ENCODE results near the gene HELZ2. TPM values are rescaled to one million over a fixed set of nuclear protein-coding genes. Genes with fewer than 3 reads are reported as not detected.
"Not testable (repeated sequence)": the region's sequence is repeated elsewhere in the genome, so short reads cannot be mapped to it uniquely, and the experiment has no call there.

Gene HELZ2
- total and polyA plus RNA-seq, 2 donors (not counting 1 experiment from before 2014, with no cell fraction given): 3.3 to 47.6 TPM

- Histone ChIP-seq H3K9me3 (ENCODE audit: control insufficient read depth, insufficient read depth, low read depth, low read length) (no peaks in the 10 kb centered on the region), H3K4me1 (ENCODE audit: control insufficient read depth, extremely low read depth, insufficient read depth, low read length) (no peaks in the 10 kb centered on the region), H3K4me2 (ENCODE audit: extremely low read depth, insufficient read depth, low read length) (no peak overlapping the region), H3K4me3 (replicated peaks in 1 of 4; ENCODE audit: control extremely low read depth in 1 of 4, insufficient read depth in 1 of 4, low read depth in 3 of 4, low read length in 4 of 4) (no peak overlapping the region), H3K27ac (ENCODE audit: insufficient read depth, low read length) (no peak overlapping the region), H3K36me3 (ENCODE audit: control insufficient read depth, insufficient read depth, low read length) (peaks cover 25% of the 10 kb centered on the region), H3K27me3 (ENCODE audit: control insufficient read depth, insufficient read depth, low read length) (no peaks in the 10 kb centered on the region), H3K9ac (ENCODE audit: insufficient read depth, low read length) (no peak overlapping the region), H3K79me2 (ENCODE audit: control insufficient read depth, insufficient read depth, low read length) (no peaks in the 10 kb centered on the region), H2AFZ (ENCODE audit: low read length) (no peak overlapping the region), H4K20me1 (ENCODE audit: control insufficient read depth, extremely low read depth, insufficient read depth, low read length) (no peaks in the 10 kb centered on the region)
- no peak for DNase-seq (ENCODE audit: low read depth in 2 of 2)
- no peak for TF ChIP-seq CTCF (conservative IDR thresholded peaks at IDR 0.05 in 1 of 2, IDR thresholded peaks at IDR 0.05 in 1 of 2; ENCODE audit: low read depth in 1 of 2, low read length in 2 of 2)
- no peak for TF ChIP-seq EZH2 (IDR thresholded peaks at IDR 0.05; ENCODE audit: low read length, missing control alignments)
Observed at GRCh38 chr20:63561624-63562396, 12.2 kb downstream of the HELZ2 start.

- no peak for TF ChIP-seq CTCF (conservative IDR thresholded peaks at IDR 0.05 in 1 of 2, IDR thresholded peaks at IDR 0.05 in 1 of 2; ENCODE audit: low read depth in 1 of 2, low read length in 2 of 2)
- no peak for TF ChIP-seq EZH2 (IDR thresholded peaks at IDR 0.05; ENCODE audit: low read length, missing control alignments)
- no peak for DNase-seq (ENCODE audit: low read depth in 2 of 2)
- Histone ChIP-seq H3K4me3 (replicated peaks in 1 of 4; ENCODE audit: control extremely low read depth in 1 of 4, insufficient read depth in 1 of 4, low read depth in 3 of 4, low read length in 4 of 4) (no peak overlapping the region), H3K27ac (ENCODE audit: insufficient read depth, low read length) (no peak overlapping the region), H2AFZ (ENCODE audit: low read length) (no peak overlapping the region), H3K4me1 (ENCODE audit: control insufficient read depth, extremely low read depth, insufficient read depth, low read length) (no peaks in the 10 kb centered on the region), H3K4me2 (ENCODE audit: extremely low read depth, insufficient read depth, low read length) (no peak overlapping the region), H4K20me1 (ENCODE audit: control insufficient read depth, extremely low read depth, insufficient read depth, low read length) (no peaks in the 10 kb centered on the region), H3K79me2 (ENCODE audit: control insufficient read depth, insufficient read depth, low read length) (no peaks in the 10 kb centered on the region), H3K27me3 (ENCODE audit: control insufficient read depth, insufficient read depth, low read length) (no peaks in the 10 kb centered on the region), H3K9me3 (ENCODE audit: control insufficient read depth, insufficient read depth, low read depth, low read length) (no peaks in the 10 kb centered on the region), H3K36me3 (ENCODE audit: control insufficient read depth, insufficient read depth, low read length) (peaks cover 23% of the 10 kb centered on the region), H3K9ac (ENCODE audit: insufficient read depth, low read length) (no peak overlapping the region)
Observed at GRCh38 chr20:63560856-63561609, 13.0 kb downstream of the HELZ2 start.

GRCh38 chr20:63560333-63560805 is 13.7 kb downstream of the HELZ2 start:
- Histone ChIP-seq H3K9ac (ENCODE audit: insufficient read depth, low read length) (no peak overlapping the region), H2AFZ (ENCODE audit: low read length) (no peak overlapping the region), H3K79me2 (ENCODE audit: control insufficient read depth, insufficient read depth, low read length) (no peaks in the 10 kb centered on the region), H3K36me3 (ENCODE audit: control insufficient read depth, insufficient read depth, low read length) (peaks cover 20% of the 10 kb centered on the region), H4K20me1 (ENCODE audit: control insufficient read depth, extremely low read depth, insufficient read depth, low read length) (no peaks in the 10 kb centered on the region), H3K4me3 (replicated peaks in 1 of 4; ENCODE audit: control extremely low read depth in 1 of 4, insufficient read depth in 1 of 4, low read depth in 3 of 4, low read length in 4 of 4) (no peak overlapping the region), H3K9me3 (ENCODE audit: control insufficient read depth, insufficient read depth, low read depth, low read length) (no peaks in the 10 kb centered on the region), H3K27me3 (ENCODE audit: control insufficient read depth, insufficient read depth, low read length) (no peaks in the 10 kb centered on the region), H3K4me1 (ENCODE audit: control insufficient read depth, extremely low read depth, insufficient read depth, low read length) (no peaks in the 10 kb centered on the region), H3K4me2 (ENCODE audit: extremely low read depth, insufficient read depth, low read length) (no peak overlapping the region), H3K27ac (ENCODE audit: insufficient read depth, low read length) (no peak overlapping the region)
- TF ChIP-seq EZH2 (IDR thresholded peaks at IDR 0.05; ENCODE audit: low read length, missing control alignments): no peak
- no peak for TF ChIP-seq CTCF (conservative IDR thresholded peaks at IDR 0.05 in 1 of 2, IDR thresholded peaks at IDR 0.05 in 1 of 2; ENCODE audit: low read depth in 1 of 2, low read length in 2 of 2)
- DNase-seq (ENCODE audit: low read depth in 2 of 2): no peak

GRCh38 chr20:63559485-63560332 is 14.3 kb downstream of the HELZ2 start:
- H3K9me3 ChIP-seq (ENCODE audit: control insufficient read depth, insufficient read depth, low read depth, low read length); H2AFZ ChIP-seq (ENCODE audit: low read length); H3K79me2 ChIP-seq (ENCODE audit: control insufficient read depth, insufficient read depth, low read length); H3K27me3 ChIP-seq (ENCODE audit: control insufficient read depth, insufficient read depth, low read length); H3K4me1 ChIP-seq (ENCODE audit: control insufficient read depth, extremely low read depth, insufficient read depth, low read length); H4K20me1 ChIP-seq (ENCODE audit: control insufficient read depth, extremely low read depth, insufficient read depth, low read length); H3K27ac ChIP-seq (ENCODE audit: insufficient read depth, low read length); H3K9ac ChIP-seq (ENCODE audit: insufficient read depth, low read length); H3K4me2 ChIP-seq (ENCODE audit: extremely low read depth, insufficient read depth, low read length); DNase-seq (ENCODE audit: low read depth in 2 of 2); H3K4me3 ChIP-seq (replicated peaks in 1 of 4; ENCODE audit: control extremely low read depth in 1 of 4, insufficient read depth in 1 of 4, low read depth in 3 of 4, low read length in 4 of 4): not testable (repeated sequence)
- H3K36me3 ChIP-seq (ENCODE audit: control insufficient read depth, insufficient read depth, low read length): peaks cover 17% of the 10 kb centered on the region

Data from fibroblast of lung (primary cell).